ENCODE results near the gene GPR50. TPM values are rescaled to one million over a fixed set of nuclear protein-coding genes. Genes with fewer than 3 reads are reported as not detected.

GPR50 gene
- total and polyA plus RNA-seq, 2 of the 4 experiments (the other 2 are of a cell fraction) = not detected

DNA sequence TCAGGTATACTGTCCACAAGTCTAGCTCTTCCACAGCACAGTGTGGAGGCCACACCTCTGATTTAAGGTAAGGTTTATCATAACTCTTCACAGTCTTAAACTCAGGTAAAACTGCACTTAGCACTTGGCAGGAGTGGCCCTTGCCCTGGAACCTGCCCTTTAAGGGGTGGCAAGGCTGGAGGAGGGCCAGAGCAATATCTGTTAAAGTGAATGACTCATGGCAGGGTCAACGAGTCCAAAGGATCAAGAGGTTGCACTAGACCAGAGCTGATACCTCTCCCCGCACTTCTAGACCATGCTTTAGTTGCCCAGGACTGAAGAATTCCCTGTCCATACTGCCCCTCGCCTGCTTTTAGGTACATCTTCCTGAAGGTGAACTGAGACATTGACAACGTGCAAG lies 14.7 kb upstream of the GPR50 start:
- H2AK5ac ChIP-seq (ENCODE audit: low read depth, low read length) = no peak overlapping the region
- H3K36me3 ChIP-seq (ENCODE audit: control insufficient read depth, insufficient read depth, low read length) = no peaks in the 10 kb centered on the region
- no peaks in the 10 kb centered on the region; the same call in 1 of the 2 replicates for H3K9me3 ChIP-seq (ENCODE audit: control insufficient read depth, insufficient read depth, low read length)
- no peak overlapping the region for H3K23ac ChIP-seq (ENCODE audit: low read depth, low read length)
- H2BK5ac ChIP-seq (ENCODE audit: low read depth, low read length, poor library complexity, severe bottlenecking) = no peak overlapping the region
- TF ChIP-seq RAD21 (IDR thresholded peaks at IDR 0.05; ENCODE audit: low read length) (no peak), NFE2L2 (IDR thresholded peaks at IDR 0.05; ENCODE audit: low read depth, low read length) (no peak), RCOR1 (IDR thresholded peaks at IDR 0.05; ENCODE audit: insufficient replicate concordance, low read length) (no peak), CEBPB (IDR thresholded peaks at IDR 0.05; ENCODE audit: low read depth, low read length) (no peak), POLR2A (IDR thresholded peaks at IDR 0.05; ENCODE audit: low read depth, low read length) (no peak), USF2 (IDR thresholded peaks at IDR 0.05; ENCODE audit: low read depth, low read length) (no peak), BHLHE40 (IDR thresholded peaks at IDR 0.05; ENCODE audit: low read depth, low read length) (no peak)
- TF ChIP-seq, protein P1, sequence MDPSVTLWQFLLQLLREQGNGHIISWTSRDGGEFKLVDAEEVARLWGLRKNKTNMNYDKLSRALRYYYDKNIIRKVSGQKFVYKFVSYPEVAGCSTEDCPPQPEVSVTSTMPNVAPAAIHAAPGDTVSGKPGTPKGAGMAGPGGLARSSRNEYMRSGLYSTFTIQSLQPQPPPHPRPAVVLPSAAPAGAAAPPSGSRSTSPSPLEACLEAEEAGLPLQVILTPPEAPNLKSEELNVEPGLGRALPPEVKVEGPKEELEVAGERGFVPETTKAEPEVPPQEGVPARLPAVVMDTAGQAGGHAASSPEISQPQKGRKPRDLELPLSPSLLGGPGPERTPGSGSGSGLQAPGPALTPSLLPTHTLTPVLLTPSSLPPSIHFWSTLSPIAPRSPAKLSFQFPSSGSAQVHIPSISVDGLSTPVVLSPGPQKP (IDR thresholded peaks at IDR 0.05; ENCODE audit: borderline replicate concordance, low read depth, low read length) = no peak
- H2BK15ac ChIP-seq (ENCODE audit: low read depth, low read length) = no peak overlapping the region
- no peak overlapping the region for H3K18ac ChIP-seq (ENCODE audit: low read depth, low read length)
- no peak overlapping the region for H2AFZ ChIP-seq (replicated peaks; ENCODE audit: low read length, poor library complexity)
- no peaks in the 10 kb centered on the region for H3K79me1 ChIP-seq (ENCODE audit: low read depth in 1 of 2, low read length in 2 of 2)
- H3K4me2 ChIP-seq (ENCODE audit: low read depth, low read length) = no peak overlapping the region
- H2AK9ac ChIP-seq (replicated peaks; ENCODE audit: low read depth, low read length, poor library complexity) = no peak overlapping the region
- in situ Hi-C loops (cut with MboI; ENCODE audit: low sequenced_read_pairs) = loop anchor here (25.0 kb wide), 2 partner anchors 526 to 1651 kb away; partner anchors contain the start of gene PRRG3
- CTCF ChIA-PET = no interaction called here
- H4K91ac ChIP-seq (ENCODE audit: insufficient read depth, low read depth, low read length) = no peak overlapping the region
- no peak overlapping the region for H3K9ac ChIP-seq (ENCODE audit: low read depth, low read length)
- H3K9me1 ChIP-seq (ENCODE audit: insufficient read depth, low read length) = no peaks in the 10 kb centered on the region
- no peak overlapping the region for H2BK120ac ChIP-seq (ENCODE audit: low read depth, low read length)
- dilution Hi-C loops (cut with HindIII; ENCODE audit: low sequenced_read_pairs, unreplicated experiment) = no loop called here
- no peaks in the 10 kb centered on the region for H3K27me3 ChIP-seq (ENCODE audit: control insufficient read depth, insufficient read depth, low read length)
- H3K4me1 ChIP-seq (ENCODE audit: control insufficient read depth, insufficient read depth, low read length) = no peaks in the 10 kb centered on the region
- H4K5ac ChIP-seq (ENCODE audit: low read depth, low read length) = no peak overlapping the region
- H3K14ac ChIP-seq (replicated peaks; ENCODE audit: low read depth, low read length) = no peak overlapping the region
- H3K4me3 ChIP-seq (ENCODE audit: insufficient read depth, low read depth, low read length) = no peak overlapping the region
- DNase-seq (no peak), ATAC-seq (ENCODE audit: low read depth) (no peak)
- H4K20me1 ChIP-seq (ENCODE audit: insufficient read depth, low read length) = no peaks in the 10 kb centered on the region
- no peak overlapping the region for H4K8ac ChIP-seq (ENCODE audit: low read depth in 2 of 2, low read length in 2 of 2)
- H3K4ac ChIP-seq (ENCODE audit: low read depth, low read length) = no peak overlapping the region
- POLR2A ChIA-PET (ENCODE audit: unreplicated experiment) = no interaction called here
- intact Hi-C loops (cut with micrococcal nuclease) = no loop called here
- BruUV-seq (replicated peaks) = no TSS peak
- H2BK20ac ChIP-seq (ENCODE audit: low read depth, low read length) = no peak overlapping the region
- no peak overlapping the region for H3K27ac ChIP-seq (ENCODE audit: insufficient read depth, low read length)
- H3K56ac ChIP-seq (ENCODE audit: extremely low read depth, insufficient read depth, low read length) = no peak overlapping the region
- no CpG with 5 or more reads among the region's 4 CpGs for WGBS, 2 experiments (ENCODE audit: extremely low coverage in 2 of 2, insufficient read length in 1 of 2)

Data from IMR-90 (cell line).